ENCODE measurements around the gene MDGA2.

The MDGA2 gene

GRCh38 chr14:47657143-47657542 lies 18.3 kb downstream of the MDGA2 start:
- H3K79me2 ChIP-seq (ENCODE audit: insufficient read depth, low read length): no peaks in the 10 kb centered on the region
- no peak for TF ChIP-seq EZH2phosphoT487 (conservative IDR thresholded peaks at IDR 0.05; ENCODE audit: low read length)
- no peak for TF ChIP-seq CTCF (IDR thresholded peaks at IDR 0.05; ENCODE audit: insufficient read depth, low read length, poor library complexity, severe bottlenecking)
- no peak overlapping the region for H3K4me2 ChIP-seq (ENCODE audit: low read depth, low read length, poor library complexity, severe bottlenecking)
- H3K27ac ChIP-seq (ENCODE audit: low read depth, low read length): no peak overlapping the region
- H3K27me3 ChIP-seq (ENCODE audit: low read length): no peaks in the 10 kb centered on the region
- no peaks in the 10 kb centered on the region for H4K20me1 ChIP-seq (ENCODE audit: low read depth, low read length)
- no peak overlapping the region for H3K9ac ChIP-seq (ENCODE audit: low read length)
- H3K9me2 ChIP-seq (replicated peaks; ENCODE audit: insufficient read depth, low read length): no peaks in the 10 kb centered on the region
- no peaks in the 10 kb centered on the region for H3K9me3 ChIP-seq (ENCODE audit: insufficient read depth, low read length)
- H2AFZ ChIP-seq (ENCODE audit: low read depth, low read length, severe bottlenecking): no peak overlapping the region
- no peak overlapping the region for H3K4me3 ChIP-seq (ENCODE audit: insufficient read depth, low read length, poor library complexity, severe bottlenecking)
- H3F3A ChIP-seq (ENCODE audit: insufficient read depth): no peaks in the 10 kb centered on the region
- H3K36me3 ChIP-seq (ENCODE audit: low read length): no peaks in the 10 kb centered on the region

GRCh38 chr14:47651337-47651736 lies 24.1 kb downstream of the MDGA2 start:
- Histone ChIP-seq H3K27ac (ENCODE audit: low read depth, low read length) (no peak overlapping the region), H3K4me2 (ENCODE audit: low read depth, low read length, poor library complexity, severe bottlenecking) (no peak overlapping the region), H3K4me3 (ENCODE audit: insufficient read depth, low read length, poor library complexity, severe bottlenecking) (no peak overlapping the region), H4K20me1 (ENCODE audit: low read depth, low read length) (no peaks in the 10 kb centered on the region), H3K27me3 (ENCODE audit: low read length) (no peaks in the 10 kb centered on the region), H3K36me3 (ENCODE audit: low read length) (no peaks in the 10 kb centered on the region), H3K9ac (ENCODE audit: low read length) (no peak overlapping the region), H3K9me2 (replicated peaks; ENCODE audit: insufficient read depth, low read length) (no peaks in the 10 kb centered on the region; the same call in 1 of the 2 replicates), H3F3A (ENCODE audit: insufficient read depth) (no peaks in the 10 kb centered on the region), H3K79me2 (ENCODE audit: insufficient read depth, low read length) (no peaks in the 10 kb centered on the region), H3K9me3 (ENCODE audit: insufficient read depth, low read length) (no peaks in the 10 kb centered on the region), H2AFZ (ENCODE audit: low read depth, low read length, severe bottlenecking) (no peak overlapping the region)
- TF ChIP-seq EZH2phosphoT487 (conservative IDR thresholded peaks at IDR 0.05; ENCODE audit: low read length): no peak
- TF ChIP-seq CTCF (IDR thresholded peaks at IDR 0.05; ENCODE audit: insufficient read depth, low read length, poor library complexity, severe bottlenecking): no peak

- no peak overlapping the region for H3K4me3 ChIP-seq (ENCODE audit: insufficient read depth, low read length, poor library complexity, severe bottlenecking)
Measured at GRCh38 chr14:47637753-47638152, 37.7 kb downstream of the MDGA2 start.

More at GRCh38 chr14:47637753-47638152, 37.7 kb downstream of the MDGA2 start:
- Histone ChIP-seq H3K27me3 (ENCODE audit: low read length) (no peaks in the 10 kb centered on the region), H4K20me1 (ENCODE audit: low read depth, low read length) (no peaks in the 10 kb centered on the region), H3K9me2 (replicated peaks; ENCODE audit: insufficient read depth, low read length) (no peaks in the 10 kb centered on the region), H3F3A (ENCODE audit: insufficient read depth) (no peaks in the 10 kb centered on the region), H3K79me2 (ENCODE audit: insufficient read depth, low read length) (no peaks in the 10 kb centered on the region), H3K27ac (ENCODE audit: low read depth, low read length) (no peak overlapping the region), H3K4me2 (ENCODE audit: low read depth, low read length, poor library complexity, severe bottlenecking) (no peak overlapping the region), H3K9ac (ENCODE audit: low read length) (no peak overlapping the region), H2AFZ (ENCODE audit: low read depth, low read length, severe bottlenecking) (no peak overlapping the region), H3K36me3 (ENCODE audit: low read length) (no peaks in the 10 kb centered on the region), H3K9me3 (ENCODE audit: insufficient read depth, low read length) (no peaks in the 10 kb centered on the region)
- no peak for TF ChIP-seq CTCF (IDR thresholded peaks at IDR 0.05; ENCODE audit: insufficient read depth, low read length, poor library complexity, severe bottlenecking)

All from SU-DHL-6 (cell line).